GM19452 (cell line): ENCODE results near the gene LMAN1L.
A peak's percentile ranks its signal among the peaks of the same experiment; 100 is the strongest.

Source experiments
- ATAC-seq: cut with Tn5 transposase; IDR thresholded peaks from one replicate; pipeline ENCODE4 v1.9.1; 2021; ENCODE audit not compliant: unreplicated experiment

Gene LMAN1L

DNA sequence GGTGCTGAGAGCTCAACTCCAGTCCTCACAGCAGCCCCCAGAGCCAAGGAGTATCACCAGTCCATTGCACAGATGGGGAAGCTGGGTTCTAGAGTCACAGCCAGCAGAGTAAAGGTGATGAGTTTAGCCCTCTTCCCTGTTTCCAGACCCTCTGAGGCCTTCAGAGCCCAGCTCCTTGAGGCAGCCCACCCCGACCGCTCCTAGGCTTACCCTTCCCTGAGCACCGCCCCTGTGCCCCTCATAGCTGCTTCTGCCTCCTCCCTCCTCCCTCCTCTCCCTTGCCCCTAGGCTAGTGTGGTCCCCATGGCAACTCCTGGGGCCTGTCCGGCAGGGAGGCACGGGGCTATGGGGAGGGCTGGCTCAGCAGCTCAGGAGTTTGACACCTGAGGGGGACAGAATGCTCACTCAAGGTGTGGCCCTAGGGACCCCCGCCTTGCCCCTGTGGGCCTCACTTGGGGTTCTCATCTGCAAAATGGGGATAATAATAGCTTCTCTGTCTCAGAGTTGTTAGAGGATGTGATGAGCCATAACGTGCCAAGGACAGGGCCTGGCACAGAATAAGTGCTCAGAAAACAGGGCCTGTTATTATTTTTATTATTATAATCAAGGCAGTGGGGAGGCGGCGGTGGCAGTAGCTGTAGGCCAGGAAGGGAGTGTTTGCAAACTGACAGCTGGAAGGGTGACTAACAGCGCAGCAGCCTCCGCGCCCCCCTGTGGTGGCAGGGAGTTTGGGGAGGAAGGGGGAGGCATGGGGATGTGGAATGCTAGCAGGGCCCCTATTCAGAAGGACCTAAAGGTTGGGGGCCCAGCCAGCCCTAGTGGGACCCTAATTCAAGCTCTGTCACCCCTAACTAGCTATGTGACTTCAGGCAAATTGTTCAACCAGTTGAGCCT, 19.3 kb upstream of the LMAN1L start:
- ATAC-seq, result no peak

DNA sequence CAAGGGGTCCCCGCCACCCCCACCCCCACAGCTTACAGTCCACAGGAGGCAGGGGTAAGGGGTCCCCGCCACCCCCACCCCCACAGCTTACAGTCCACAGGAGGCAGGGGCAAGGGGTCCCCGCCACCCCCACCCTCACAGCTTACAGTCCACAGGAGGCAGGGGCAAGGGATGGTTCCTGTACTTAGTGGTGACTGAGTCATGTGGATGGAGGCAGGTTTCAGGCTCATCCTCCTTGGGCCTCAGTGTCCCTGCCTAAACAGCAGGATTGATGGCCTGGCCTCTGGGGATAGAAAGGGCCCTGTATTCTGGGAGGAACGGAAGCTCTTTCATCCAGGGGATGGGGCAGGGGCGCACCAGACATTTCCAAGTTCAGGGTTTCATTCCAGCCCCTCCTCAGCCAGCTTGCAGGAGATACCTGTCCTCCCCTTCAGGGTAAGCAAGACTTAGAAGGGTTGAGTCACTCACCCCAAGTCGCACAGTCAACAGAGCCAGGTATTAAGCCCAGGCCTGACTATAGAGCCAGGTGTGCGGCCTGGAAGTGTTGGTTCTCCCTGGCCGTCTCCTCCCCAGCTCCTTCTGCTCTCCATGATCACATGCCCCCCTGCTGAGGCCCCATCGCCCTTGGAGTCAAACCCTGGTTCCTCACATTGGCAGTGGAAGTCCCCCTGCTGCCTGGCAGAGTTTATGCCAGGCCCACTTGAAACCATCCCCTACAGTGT, 18.2 kb upstream of the LMAN1L start:
- ATAC-seq, result no peak

DNA sequence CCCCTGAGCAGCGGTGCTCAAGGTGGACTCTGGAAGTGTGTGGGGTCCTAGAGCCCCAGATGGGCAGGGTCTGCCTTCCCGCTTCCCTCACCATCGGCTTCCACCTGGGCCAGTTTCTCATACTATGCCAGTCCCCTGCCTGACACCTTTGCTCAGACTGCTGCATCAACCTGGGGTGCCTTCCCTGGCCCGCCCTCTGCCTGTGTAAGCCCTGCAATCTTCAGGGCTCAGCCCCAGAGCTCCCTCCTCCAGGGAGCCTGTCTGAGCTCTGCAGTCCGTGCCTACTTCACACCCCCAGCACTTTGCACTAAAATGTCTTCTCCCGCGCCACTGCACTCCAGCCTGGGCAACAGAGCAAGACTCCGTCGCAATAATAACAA, 17.7 kb upstream of the LMAN1L start:
- ATAC-seq, result no peak

DNA sequence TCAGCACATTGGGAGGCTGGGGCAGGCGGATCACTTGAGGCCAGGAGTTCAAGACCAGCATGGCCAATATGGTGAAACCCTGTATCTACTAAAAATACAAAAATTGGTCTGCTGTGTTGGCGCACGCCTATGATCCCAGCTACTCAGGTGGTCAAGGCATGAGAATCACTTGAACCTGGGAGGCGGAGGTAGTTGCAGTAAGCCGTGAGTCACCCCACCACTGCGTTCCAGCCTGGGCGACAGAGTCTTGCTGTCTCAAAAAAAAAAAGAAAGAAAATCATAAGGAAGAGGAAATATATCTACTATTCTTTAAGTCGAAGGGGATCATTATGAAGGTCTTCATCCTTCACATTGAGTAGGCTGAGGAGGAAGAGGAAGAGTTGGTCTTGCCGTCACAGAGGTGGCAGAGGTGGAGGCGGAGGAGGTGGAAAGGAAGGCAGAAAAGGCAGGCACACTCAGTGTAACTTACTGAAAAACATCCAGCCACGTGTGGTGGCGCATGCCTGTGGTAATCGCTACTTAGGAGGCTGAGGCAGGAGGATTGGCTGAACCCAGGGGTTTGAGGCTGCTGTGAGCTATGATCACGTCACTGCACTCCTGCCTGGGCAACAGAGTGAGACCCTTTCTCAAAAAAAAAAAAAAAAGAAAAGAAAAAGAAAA, 16.5 kb upstream of the LMAN1L start:
- ATAC-seq, result no peak

DNA sequence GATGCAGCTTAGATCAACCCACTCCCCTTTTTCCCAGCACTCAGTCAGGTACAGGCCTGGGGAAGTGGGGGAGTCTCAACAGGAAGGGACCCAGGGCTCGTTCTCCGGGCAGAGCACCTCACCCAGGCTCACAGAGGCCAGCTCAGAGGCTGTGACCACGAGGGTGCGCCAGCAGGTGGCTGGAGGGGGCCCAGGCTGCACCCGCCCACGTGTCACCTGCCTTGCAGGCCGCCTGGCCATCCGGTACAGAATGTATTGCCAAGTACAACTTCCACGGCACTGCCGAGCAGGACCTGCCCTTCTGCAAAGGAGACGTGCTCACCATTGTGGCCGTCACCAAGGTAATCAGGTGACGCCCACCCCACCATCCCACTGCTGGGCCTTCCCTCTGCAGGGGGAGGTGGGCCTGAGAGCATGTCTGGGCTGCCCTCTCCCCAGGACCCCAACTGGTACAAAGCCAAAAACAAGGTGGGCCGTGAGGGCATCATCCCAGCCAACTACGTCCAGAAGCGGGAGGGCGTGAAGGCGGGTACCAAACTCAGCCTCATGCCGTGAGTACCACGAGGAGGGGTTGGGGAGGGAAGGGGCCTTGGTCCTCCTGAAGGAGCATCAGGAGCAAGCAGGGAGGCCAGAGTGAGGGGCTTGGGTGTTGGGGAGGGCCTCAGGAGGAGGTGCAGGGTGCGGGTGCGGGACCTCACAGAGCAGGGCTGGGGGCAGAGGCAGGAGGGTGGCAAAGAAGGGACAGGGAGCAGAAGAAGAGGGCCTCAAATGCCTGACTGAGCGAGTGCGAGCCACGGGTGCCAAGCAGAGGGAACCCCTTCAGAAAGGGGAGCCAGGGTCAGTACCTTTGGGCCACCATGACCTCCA, 14.0 kb upstream of the LMAN1L start:
- no peak for ATAC-seq

DNA sequence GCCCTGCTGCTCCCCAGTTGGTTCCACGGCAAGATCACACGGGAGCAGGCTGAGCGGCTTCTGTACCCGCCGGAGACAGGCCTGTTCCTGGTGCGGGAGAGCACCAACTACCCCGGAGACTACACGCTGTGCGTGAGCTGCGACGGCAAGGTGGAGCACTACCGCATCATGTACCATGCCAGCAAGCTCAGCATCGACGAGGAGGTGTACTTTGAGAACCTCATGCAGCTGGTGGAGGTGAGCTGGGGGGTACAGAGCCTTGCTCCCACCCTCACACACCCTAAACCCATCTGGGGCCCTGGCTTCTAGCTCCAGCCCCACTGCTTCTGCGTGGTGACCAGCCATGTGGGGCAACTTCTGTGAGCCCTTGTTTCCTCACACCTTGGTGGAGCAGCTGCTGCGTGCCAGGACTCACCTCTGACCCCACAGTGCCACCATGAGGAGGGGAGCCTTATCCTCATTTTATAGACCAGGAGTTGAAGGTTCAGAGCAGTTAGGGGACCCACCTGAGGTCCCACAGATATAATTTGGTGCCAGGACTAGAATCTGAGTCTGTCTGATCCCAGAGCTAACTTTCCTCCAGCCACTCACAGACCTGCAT, 13.3 kb upstream of the LMAN1L start:
- no peak for ATAC-seq

DNA sequence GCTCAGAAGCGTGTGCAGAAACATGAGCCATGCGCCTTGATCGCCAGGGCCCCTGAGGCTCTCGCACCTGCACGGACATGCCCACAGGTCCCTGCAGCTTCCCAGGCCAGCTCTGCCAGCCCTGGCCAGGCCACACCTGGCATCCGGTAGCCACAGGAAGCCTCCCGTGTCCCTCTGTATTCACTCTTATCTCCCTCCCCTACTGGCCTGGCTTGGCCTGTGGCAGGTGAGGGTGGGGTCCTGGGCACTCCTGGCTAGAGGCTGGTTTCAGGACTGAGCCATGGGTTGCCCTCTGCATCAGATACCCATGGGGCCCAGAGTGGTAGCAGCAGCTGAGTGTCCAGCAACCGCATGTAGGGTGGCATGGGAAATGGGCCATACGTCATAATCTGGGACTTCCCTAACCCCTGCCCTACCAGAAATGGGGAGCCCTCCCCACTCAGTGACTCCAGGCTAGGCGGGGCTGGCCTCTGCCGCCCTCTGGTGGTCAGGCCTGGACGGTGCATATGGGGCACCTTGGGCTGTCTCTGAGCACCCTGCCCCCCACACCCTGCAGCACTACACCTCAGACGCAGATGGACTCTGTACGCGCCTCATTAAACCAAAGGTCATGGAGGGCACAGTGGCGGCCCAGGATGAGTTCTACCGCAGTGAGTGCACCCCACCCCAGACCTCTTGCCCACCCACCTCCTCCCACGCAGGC, 12.6 kb upstream of the LMAN1L start:
- peak; percentile 68 for ATAC-seq

DNA sequence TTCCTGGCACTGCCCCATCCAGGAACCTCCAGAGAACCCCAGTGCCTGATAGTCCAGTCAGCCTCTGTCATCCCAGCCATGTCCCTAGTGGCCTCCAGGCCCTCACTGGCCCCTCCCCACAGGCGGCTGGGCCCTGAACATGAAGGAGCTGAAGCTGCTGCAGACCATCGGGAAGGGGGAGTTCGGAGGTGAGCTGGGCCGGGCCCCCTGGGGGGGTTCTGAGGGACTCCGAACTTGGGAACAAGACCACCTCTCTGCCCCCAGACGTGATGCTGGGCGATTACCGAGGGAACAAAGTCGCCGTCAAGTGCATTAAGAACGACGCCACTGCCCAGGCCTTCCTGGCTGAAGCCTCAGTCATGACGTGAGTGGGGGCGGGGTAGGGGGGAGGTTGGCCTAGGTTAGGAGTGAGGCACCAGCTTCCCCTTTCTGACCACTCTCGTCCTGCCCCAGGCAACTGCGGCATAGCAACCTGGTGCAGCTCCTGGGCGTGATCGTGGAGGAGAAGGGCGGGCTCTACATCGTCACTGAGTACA, 12.0 kb upstream of the LMAN1L start:
- ATAC-seq, result no peak

DNA sequence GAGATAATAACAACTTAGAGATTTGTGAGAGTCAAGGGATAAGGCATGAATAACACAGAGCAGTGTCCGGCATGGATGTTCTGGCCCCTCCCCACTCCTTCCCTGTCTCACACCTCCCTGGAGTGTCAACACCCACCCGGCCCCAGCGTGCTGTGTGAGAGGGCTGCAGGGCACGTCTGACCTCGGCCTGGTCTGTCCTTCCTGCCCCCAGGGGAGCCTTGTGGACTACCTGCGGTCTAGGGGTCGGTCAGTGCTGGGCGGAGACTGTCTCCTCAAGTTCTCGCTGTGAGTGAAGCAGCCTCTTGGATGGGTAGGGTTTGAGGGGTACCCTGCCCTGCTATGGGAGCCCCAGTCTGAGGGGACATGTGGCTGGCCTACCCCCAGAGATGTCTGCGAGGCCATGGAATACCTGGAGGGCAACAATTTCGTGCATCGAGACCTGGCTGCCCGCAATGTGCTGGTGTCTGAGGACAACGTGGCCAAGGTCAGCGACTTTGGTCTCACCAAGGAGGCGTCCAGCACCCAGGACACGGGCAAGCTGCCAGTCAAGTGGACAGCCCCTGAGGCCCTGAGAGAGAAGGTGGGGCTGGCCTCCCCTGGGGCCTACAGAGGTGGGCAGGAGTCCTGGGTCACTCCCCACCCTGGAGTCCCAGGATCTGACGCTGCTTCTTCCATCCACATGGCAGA, 11.2 kb upstream of the LMAN1L start:
- no peak for ATAC-seq

DNA sequence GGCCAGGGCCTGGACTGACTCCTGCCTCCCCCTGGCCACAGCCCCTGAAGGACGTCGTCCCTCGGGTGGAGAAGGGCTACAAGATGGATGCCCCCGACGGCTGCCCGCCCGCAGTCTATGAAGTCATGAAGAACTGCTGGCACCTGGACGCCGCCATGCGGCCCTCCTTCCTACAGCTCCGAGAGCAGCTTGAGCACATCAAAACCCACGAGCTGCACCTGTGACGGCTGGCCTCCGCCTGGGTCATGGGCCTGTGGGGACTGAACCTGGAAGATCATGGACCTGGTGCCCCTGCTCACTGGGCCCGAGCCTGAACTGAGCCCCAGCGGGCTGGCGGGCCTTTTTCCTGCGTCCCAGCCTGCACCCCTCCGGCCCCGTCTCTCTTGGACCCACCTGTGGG, 10.3 kb upstream of the LMAN1L start:
- no peak for ATAC-seq

DNA sequence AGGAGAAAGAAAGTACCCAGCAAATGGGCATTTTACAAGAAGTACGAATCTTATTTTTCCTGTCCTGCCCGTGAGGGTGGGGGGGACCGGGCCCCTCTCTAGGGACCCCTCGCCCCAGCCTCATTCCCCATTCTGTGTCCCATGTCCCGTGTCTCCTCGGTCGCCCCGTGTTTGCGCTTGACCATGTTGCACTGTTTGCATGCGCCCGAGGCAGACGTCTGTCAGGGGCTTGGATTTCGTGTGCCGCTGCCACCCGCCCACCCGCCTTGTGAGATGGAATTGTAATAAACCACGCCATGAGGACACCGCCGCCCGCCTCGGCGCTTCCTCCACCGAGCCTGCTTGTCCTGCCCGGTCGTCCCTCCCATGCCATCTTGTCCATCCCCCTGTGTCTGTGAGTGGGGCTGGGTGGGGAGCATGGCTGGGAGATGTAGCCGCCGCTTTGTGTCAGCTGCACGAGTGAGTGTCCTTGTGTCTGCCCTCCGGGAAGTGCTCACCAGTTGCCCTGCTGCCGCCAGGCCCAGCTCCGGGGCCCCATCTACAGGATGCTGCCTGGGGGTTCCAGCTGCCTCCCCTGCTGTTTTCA, 9.7 kb upstream of the LMAN1L start:
- ATAC-seq, result no peak

DNA sequence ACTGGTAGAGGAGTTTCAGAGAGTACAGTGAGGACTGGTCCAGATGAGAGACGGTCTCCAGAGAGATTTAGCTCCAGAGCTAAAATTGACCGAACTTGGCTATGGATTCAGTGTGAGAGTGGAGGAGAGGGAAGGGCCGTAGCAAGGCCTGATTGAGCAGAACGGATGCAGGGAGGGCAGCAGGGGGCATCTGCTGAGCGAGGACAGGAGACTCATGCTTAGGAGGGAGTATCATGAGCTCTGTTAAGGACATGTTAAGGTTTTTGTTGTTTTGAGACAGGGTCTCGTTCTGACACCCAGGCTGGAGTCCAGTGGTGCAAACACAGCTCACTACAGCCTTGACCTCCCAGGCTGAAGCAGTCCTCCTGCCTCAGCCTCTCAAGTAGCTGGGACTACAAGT, 7.7 kb upstream of the LMAN1L start:
- no peak for ATAC-seq

DNA sequence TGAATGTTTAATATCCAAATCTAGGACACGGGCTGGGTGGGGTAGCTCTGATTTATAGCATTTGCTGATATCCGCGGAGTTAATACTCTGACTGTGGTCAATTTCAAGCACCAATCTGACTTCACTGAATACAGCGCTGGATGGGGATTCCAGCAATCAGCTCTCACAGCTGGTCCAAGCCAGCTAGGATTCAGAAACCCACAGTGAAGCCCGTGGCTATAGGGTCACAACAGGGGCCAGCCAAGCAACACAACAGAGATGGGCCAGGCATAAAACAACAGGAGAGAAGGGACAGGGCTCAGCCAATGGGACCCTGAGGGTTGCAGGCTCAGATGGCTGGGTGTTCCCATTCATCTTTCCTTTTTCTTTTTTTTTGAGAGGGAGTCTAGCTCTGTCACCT, 5.4 kb upstream of the LMAN1L start:
- no peak for ATAC-seq

DNA sequence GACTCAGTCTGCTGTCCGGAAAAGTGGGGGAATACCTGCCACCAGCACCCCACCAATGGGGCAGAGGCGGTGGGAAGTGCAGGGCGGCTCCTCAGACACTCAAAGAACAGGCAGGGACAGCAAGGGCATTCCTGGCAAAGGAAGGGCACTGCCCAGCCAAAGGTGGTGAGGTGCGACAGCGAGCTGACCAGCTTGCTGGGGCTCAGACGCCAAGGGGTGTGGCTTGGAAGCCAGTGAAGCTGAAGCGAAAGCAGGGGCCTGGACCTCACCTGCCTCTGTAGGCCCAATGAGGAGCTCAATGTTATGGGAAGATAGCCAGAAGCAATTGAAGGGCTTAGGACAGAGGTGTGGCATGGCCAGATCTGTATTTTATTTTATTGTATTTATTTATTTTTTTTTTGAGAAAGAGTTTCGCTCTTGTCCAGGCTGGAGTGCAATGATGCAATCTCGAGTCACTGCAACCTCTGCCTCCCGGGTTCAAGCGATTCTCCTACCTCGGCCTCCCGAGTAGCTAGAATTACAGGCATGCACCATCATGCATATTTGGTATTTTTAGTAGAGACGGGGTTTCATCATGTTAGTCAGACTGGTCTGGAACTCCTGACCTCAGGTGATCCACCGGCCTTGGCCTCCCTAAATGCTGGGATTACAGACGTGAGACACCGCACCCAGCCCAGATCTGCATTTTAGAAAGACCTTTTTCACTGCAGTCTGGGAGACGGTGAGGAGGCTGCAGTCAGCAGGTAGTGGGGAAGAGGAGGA, 4.4 kb upstream of the LMAN1L start:
- ATAC-seq, result no peak

DNA sequence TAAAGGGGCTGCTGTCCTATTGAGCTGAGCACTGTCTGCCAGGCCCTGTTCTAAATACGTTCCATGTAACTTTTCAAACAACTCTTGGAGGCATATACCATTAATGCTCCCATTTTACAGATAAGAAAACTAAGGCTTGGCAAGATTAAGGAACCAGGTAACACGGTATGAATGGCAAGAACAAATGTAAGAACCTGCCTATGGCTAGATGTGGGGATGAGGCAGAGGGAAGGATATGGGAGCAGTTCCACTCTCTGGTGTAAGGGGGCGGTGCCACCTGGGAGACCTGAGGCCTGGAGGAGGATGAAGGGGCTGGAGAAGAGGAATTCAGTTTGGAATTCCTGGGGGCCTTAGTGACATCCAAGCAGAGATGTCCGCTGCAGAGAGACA, 3.8 kb upstream of the LMAN1L start:
- ATAC-seq, result no peak

DNA sequence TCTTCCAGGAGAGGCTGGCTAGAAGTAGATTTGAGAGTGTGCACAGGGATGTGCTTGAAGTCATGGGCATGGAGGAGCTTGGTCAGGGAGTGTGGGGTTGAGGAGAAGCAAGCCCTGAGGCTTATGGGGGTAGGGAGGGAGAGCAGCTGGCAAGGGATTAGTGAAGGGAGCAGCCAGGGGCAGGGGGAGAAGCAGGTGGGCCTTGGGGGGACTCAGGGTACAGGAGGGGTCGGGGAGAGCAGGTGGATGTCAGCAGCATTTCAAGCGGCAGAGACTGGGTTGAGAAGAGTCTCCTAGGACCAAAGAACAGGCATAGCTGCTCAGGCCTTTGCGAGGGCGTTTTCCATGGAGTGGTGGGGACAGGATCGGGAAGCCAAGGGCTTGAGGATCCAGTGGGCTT, 3.4 kb upstream of the LMAN1L start:
- ATAC-seq, result no peak

DNA sequence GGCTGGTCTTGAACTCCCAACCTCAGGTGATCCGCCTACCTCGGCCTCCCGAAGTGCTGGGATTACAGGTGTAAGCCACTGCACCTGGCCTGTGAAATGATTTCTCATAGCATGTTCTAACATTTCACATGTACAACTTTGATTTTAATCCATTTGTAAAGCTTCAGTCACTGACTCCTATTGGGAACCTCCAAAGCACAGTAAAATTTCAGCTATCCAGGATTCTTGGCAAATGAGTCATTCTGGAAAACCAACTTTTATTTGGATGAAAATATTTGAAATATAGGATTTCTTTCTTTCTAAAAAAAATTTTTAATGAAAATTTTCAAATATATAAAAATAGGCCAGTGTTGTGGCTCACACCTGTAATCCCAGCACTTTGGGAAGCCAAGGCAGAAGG, 2.7 kb upstream of the LMAN1L start:
- no peak for ATAC-seq
